ENCODE measurements around the gene TBC1D14.

GRCh38 chr4:6935965-6936364 is 26.3 kb downstream of the TBC1D14 start:
- no peak for TF ChIP-seq EP300 (IDR thresholded peaks at IDR 0.05; ENCODE audit: low read depth)
- no peak for TF ChIP-seq CTCF (IDR thresholded peaks at IDR 0.05)
- TF ChIP-seq POLR2A (IDR thresholded peaks at IDR 0.05) = no peak

Measured in transverse colon (tissue), 3 donors.